Measurements from ENCODE around the gene KANSL3.

DNA sequence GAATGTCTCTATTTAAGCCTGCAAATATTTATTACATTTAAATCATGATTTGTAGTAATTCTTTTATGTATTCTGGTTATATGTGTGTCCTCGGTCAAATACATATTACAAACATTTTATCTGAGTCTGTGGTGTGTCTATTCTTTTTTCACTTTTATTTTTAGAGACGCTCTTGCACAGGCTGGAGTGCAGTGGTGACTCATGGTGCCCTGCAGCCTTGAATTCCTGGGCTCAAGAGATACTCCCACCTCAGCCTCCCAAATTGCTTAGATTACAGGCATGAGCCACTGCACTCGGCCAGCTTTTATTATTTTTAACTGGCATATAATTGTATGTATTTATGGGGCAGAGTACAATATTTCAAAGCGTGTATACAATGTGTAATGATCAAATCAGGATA lies 54.1 kb downstream of the KANSL3 start:
- TF ChIP-seq, protein P1, sequence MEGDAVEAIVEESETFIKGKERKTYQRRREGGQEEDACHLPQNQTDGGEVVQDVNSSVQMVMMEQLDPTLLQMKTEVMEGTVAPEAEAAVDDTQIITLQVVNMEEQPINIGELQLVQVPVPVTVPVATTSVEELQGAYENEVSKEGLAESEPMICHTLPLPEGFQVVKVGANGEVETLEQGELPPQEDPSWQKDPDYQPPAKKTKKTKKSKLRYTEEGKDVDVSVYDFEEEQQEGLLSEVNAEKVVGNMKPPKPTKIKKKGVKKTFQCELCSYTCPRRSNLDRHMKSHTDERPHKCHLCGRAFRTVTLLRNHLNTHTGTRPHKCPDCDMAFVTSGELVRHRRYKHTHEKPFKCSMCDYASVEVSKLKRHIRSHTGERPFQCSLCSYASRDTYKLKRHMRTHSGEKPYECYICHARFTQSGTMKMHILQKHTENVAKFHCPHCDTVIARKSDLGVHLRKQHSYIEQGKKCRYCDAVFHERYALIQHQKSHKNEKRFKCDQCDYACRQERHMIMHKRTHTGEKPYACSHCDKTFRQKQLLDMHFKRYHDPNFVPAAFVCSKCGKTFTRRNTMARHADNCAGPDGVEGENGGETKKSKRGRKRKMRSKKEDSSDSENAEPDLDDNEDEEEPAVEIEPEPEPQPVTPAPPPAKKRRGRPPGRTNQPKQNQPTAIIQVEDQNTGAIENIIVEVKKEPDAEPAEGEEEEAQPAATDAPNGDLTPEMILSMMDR (IDR thresholded peaks at IDR 0.05): no peak
- TF ChIP-seq POLR2A (IDR thresholded peaks at IDR 0.05) (no peak), EP300 (IDR thresholded peaks at IDR 0.05) (no peak)
